GM23338 (cell line): ENCODE data around the gene TMEM132A. TPM values are rescaled to one million over a fixed set of nuclear protein-coding genes. Genes with fewer than 3 reads are reported as not detected.
A peak's percentile ranks its signal among the peaks of the same experiment; 100 is the strongest.

ENCODE experiments used
- ATAC-seq: fragments of 200-7000 bp; cut with Tn5 transposase; 3 replicates; pipeline ENCODE4 v1.9.1; 2020
- DNase-seq: peaks from one replicate; pipeline ENCODE4 v3.0.0-alpha.2; 2015; ENCODE audit warnings: low spot score
- H2AFZ ChIP-seq: fragments of 200-600 bp; sonication (generic); 2 replicates; pipeline ENCODE4 v1.8.0; 2016; ENCODE audit warnings: antibody characterized with exemption, mild to moderate bottlenecking, moderate library complexity
- H3F3A ChIP-seq: fragments of 200-600 bp; sonication (generic); replicated peaks from 2 replicates; pipeline ENCODE4 v1.8.0; 2017; ENCODE audit warnings: antibody characterized with exemption, mixed run types, low read depth
- H3K27ac ChIP-seq: fragments of 200-600 bp; sonication (generic); 2 replicates; pipeline ENCODE4 v1.6.1; 2016; ENCODE audit warnings: low read depth
- H3K27me3 ChIP-seq: fragments of 200-600 bp; sonication (generic); 2 replicates; pipeline ENCODE4 v1.8.0; 2016; ENCODE audit warnings: mild to moderate bottlenecking, mixed run types, moderate library complexity; ENCODE audit not compliant: insufficient read depth
- H3K36me3 ChIP-seq: fragments of 200-600 bp; sonication (generic); 2 replicates; pipeline ENCODE4 v1.8.0; 2016; ENCODE audit warnings: mild to moderate bottlenecking; ENCODE audit not compliant: insufficient read depth
- H3K4me1 ChIP-seq: fragments of 200-600 bp; sonication (generic); 2 replicates; pipeline ENCODE4 v1.8.0; 2016; ENCODE audit warnings: mild to moderate bottlenecking, moderate library complexity; ENCODE audit not compliant: insufficient read depth
- H3K4me2 ChIP-seq: fragments of 200-600 bp; sonication (generic); 2 replicates; pipeline ENCODE4 v1.7.1; 2017; ENCODE audit warnings: mixed run types
- H3K4me3 ChIP-seq: fragments of 200-600 bp; sonication (generic); 2 replicates; pipeline ENCODE4 v1.6.1; 2016; ENCODE audit warnings: mixed run types
- H3K79me2 ChIP-seq: fragments of 200-600 bp; sonication (generic); replicated peaks from 2 replicates; pipeline ENCODE4 v1.8.0; 2017; ENCODE audit warnings: mild to moderate bottlenecking; ENCODE audit not compliant: insufficient read depth
- H3K9me2 ChIP-seq: fragments of 200-600 bp; sonication (generic); 2 replicates; pipeline ENCODE4 v1.8.0; 2017; ENCODE audit not compliant: insufficient read depth
- H4K20me1 ChIP-seq: fragments of 200-600 bp; sonication (generic); replicated peaks from 2 replicates; pipeline ENCODE4 v1.8.0; 2017; ENCODE audit warnings: mild to moderate bottlenecking; ENCODE audit not compliant: insufficient read depth
- H3K27ac Mint-ChIP-seq: 2 replicates; pipeline ENCODE4 v1.8.0; 2020; ENCODE audit warnings: inconsistent platforms, mild to moderate bottlenecking, moderate library complexity, mixed read lengths
- H3K27me3 Mint-ChIP-seq: 3 replicates; pipeline ENCODE4 v1.8.0; 2022; ENCODE audit warnings: low read depth, mild to moderate bottlenecking, moderate library complexity, mixed read lengths, inconsistent platforms; ENCODE audit not compliant: insufficient read depth, poor library complexity
- H3K36me3 Mint-ChIP-seq: 3 replicates; pipeline ENCODE4 v1.8.0; 2021; ENCODE audit warnings: low read depth, mild to moderate bottlenecking, inconsistent platforms, moderate library complexity, mixed read lengths
- H3K4me1 Mint-ChIP-seq: 3 replicates; pipeline ENCODE4 v1.8.0; 2020; ENCODE audit warnings: mild to moderate bottlenecking, inconsistent platforms, mixed read lengths
- H3K4me3 Mint-ChIP-seq: 3 replicates; pipeline ENCODE4 v1.8.0; 2021; ENCODE audit warnings: moderate library complexity, mild to moderate bottlenecking, inconsistent platforms, mixed read lengths
- H3K9me3 Mint-ChIP-seq: 3 replicates; pipeline ENCODE4 v1.8.0; 2020; ENCODE audit warnings: moderate library complexity, mild to moderate bottlenecking, inconsistent platforms, mixed read lengths
- CREB1 ChIP-seq: fragments of 250-450 bp; sonication (Bioruptor Pico); IDR thresholded peaks from 2 replicates; pipeline ENCODE4 v1.5.0; 2020; ENCODE audit warnings: low read depth, mild to moderate bottlenecking, moderate library complexity
- CTCF ChIP-seq, 2 experiments: fragments of 200-600 bp in 1 of 2; sonication (generic) in 1 of 2; conservative IDR thresholded peaks; 2 replicates each; pipeline versions ENCODE4 v1.5.1 to v1.6.1; 2016 to 2017; ENCODE audit warnings: antibody characterized with exemption in 2 of 2, low read depth in 2 of 2, mild to moderate bottlenecking in 2 of 2, moderate library complexity in 1 of 2
- EZH2 ChIP-seq: fragments of 200-600 bp; sonication (generic); IDR thresholded peaks from one replicate; pipeline ENCODE4 v1.8.0; 2017; ENCODE audit warnings: antibody characterized with exemption, mild to moderate bottlenecking, low read depth; ENCODE audit not compliant: unreplicated experiment
- EZH2phosphoT487 ChIP-seq: fragments of 200-600 bp; sonication (generic); IDR thresholded peaks from one replicate; pipeline ENCODE4 v1.8.1; 2018; ENCODE audit warnings: antibody characterized with exemption; ENCODE audit not compliant: unreplicated experiment
- JUNB ChIP-seq: IDR thresholded peaks from one replicate; pipeline ENCODE4 v1.6.1; 2016; ENCODE audit warnings: antibody characterized with exemption; ENCODE audit not compliant: unreplicated experiment
- POLR2AphosphoS5 ChIP-seq: IDR thresholded peaks from 2 replicates; pipeline ENCODE4 v1.6.1; 2016; ENCODE audit warnings: antibody characterized with exemption, low read depth
- STAT1 ChIP-seq: IDR thresholded peaks from one replicate; pipeline ENCODE4 v1.6.1; 2016; ENCODE audit warnings: antibody characterized with exemption; ENCODE audit not compliant: unreplicated experiment
- ZNF114 ChIP-seq: fragments of 250-450 bp; sonication (Bioruptor Pico); IDR thresholded peaks from 2 replicates; pipeline ENCODE4 v1.5.0; 2020; ENCODE audit warnings: mild to moderate bottlenecking, moderate library complexity
- ZNF331 ChIP-seq: fragments of 250-450 bp; sonication (Bioruptor Pico); IDR thresholded peaks from 2 replicates; pipeline ENCODE4 v1.5.0; 2020; ENCODE audit warnings: low read depth, mild to moderate bottlenecking, moderate library complexity
- polyA plus RNA-seq: library from polyadenylated mRNA; unstranded; fragments of >200 nt; fragmentation: Nextera tagmentation; extraction: Ambion mirVana; gene quantifications from 2 replicates; pipeline ENCODE4 v1.2.1, GENCODE V29; 2016
- total RNA-seq: library from RNA; depleted of rRNA; stranded (reverse); fragments of >200 nt; shearing (Covaris generic); gene quantifications from 2 replicates; pipeline ENCODE4 v1.2.3, GENCODE V29; 2014
- TF ChIP-seq, protein P1 (sequence below): fragments of 250-450 bp; sonication (Bioruptor Pico); IDR thresholded peaks from 2 replicates; pipeline ENCODE4 v1.5.0; 2020; ENCODE audit warnings: mild to moderate bottlenecking, moderate library complexity
- TF ChIP-seq, protein P2 (sequence below): IDR thresholded peaks from 2 replicates; pipeline ENCODE4 v1.6.1; 2016; ENCODE audit warnings: antibody characterized with exemption
- TF ChIP-seq, protein P3 (sequence below): IDR thresholded peaks from one replicate; pipeline ENCODE4 v1.6.1; 2018; ENCODE audit warnings: antibody characterized with exemption; ENCODE audit not compliant: unreplicated experiment

Gene TMEM132A
- total and polyA plus RNA-seq, 2 experiments from 2014 or later, result 36.2 to 96.6 TPM

DNA sequence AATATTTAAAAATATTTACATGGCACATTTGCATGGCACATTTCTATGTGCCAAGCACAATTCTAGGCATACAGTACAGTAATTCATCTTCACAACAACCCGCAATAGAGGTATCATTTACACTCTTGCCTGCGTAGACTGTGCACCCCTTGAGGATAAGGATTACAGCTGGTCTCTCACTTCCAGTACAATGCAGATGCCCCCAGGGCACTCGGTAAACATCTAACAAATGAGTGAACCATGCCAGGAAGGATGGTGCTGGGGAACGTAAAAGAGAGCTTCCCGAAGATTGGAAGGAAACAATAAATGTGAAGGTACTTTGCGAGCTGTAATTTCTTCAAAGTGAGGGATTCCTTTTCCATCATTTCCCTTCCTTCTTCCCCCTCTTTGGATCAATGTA is 19.2 kb upstream of the TMEM132A start:
- H3K4me1 Mint-ChIP-seq, result peaks cover 16% of the 10 kb centered on the region
- H3K4me3 Mint-ChIP-seq, result peak overlapping the region; percentile 77
- Histone ChIP-seq H3K27ac (no peak overlapping the region), H3K9me2 (no peaks in the 10 kb centered on the region), H3K27me3 (no peaks in the 10 kb centered on the region), H3K4me2 (peak overlapping the region; percentile 98), H3K36me3 (peaks cover 9% of the 10 kb centered on the region), H3K79me2 (peaks cover 38% of the 10 kb centered on the region), H3K4me1 (peaks cover 12% of the 10 kb centered on the region), H3K4me3 (peak overlapping the region; percentile 86), H2AFZ (no peak overlapping the region), H3F3A (peaks cover 5% of the 10 kb centered on the region; the same call in 1 of the 2 replicates), H4K20me1 (peaks cover 28% of the 10 kb centered on the region)
- peak overlapping the region; percentile 92 for H3K27ac Mint-ChIP-seq
- no peaks in the 10 kb centered on the region for H3K27me3 Mint-ChIP-seq
- DNase-seq (no peak), ATAC-seq (no peak)
- TF ChIP-seq POLR2AphosphoS5 (no peak), EZH2phosphoT487 (no peak), CTCF (conservative IDR thresholded peaks at IDR 0.05; ENCODE audit: low read depth in 2 of 2) (no peak), ZNF331 (no peak), CREB1 (CRISPR knock-in tag) (no peak), EZH2 (no peak), STAT1 (no peak), JUNB (no peak), ZNF114 (no peak)
- TF ChIP-seq, protein P1, sequence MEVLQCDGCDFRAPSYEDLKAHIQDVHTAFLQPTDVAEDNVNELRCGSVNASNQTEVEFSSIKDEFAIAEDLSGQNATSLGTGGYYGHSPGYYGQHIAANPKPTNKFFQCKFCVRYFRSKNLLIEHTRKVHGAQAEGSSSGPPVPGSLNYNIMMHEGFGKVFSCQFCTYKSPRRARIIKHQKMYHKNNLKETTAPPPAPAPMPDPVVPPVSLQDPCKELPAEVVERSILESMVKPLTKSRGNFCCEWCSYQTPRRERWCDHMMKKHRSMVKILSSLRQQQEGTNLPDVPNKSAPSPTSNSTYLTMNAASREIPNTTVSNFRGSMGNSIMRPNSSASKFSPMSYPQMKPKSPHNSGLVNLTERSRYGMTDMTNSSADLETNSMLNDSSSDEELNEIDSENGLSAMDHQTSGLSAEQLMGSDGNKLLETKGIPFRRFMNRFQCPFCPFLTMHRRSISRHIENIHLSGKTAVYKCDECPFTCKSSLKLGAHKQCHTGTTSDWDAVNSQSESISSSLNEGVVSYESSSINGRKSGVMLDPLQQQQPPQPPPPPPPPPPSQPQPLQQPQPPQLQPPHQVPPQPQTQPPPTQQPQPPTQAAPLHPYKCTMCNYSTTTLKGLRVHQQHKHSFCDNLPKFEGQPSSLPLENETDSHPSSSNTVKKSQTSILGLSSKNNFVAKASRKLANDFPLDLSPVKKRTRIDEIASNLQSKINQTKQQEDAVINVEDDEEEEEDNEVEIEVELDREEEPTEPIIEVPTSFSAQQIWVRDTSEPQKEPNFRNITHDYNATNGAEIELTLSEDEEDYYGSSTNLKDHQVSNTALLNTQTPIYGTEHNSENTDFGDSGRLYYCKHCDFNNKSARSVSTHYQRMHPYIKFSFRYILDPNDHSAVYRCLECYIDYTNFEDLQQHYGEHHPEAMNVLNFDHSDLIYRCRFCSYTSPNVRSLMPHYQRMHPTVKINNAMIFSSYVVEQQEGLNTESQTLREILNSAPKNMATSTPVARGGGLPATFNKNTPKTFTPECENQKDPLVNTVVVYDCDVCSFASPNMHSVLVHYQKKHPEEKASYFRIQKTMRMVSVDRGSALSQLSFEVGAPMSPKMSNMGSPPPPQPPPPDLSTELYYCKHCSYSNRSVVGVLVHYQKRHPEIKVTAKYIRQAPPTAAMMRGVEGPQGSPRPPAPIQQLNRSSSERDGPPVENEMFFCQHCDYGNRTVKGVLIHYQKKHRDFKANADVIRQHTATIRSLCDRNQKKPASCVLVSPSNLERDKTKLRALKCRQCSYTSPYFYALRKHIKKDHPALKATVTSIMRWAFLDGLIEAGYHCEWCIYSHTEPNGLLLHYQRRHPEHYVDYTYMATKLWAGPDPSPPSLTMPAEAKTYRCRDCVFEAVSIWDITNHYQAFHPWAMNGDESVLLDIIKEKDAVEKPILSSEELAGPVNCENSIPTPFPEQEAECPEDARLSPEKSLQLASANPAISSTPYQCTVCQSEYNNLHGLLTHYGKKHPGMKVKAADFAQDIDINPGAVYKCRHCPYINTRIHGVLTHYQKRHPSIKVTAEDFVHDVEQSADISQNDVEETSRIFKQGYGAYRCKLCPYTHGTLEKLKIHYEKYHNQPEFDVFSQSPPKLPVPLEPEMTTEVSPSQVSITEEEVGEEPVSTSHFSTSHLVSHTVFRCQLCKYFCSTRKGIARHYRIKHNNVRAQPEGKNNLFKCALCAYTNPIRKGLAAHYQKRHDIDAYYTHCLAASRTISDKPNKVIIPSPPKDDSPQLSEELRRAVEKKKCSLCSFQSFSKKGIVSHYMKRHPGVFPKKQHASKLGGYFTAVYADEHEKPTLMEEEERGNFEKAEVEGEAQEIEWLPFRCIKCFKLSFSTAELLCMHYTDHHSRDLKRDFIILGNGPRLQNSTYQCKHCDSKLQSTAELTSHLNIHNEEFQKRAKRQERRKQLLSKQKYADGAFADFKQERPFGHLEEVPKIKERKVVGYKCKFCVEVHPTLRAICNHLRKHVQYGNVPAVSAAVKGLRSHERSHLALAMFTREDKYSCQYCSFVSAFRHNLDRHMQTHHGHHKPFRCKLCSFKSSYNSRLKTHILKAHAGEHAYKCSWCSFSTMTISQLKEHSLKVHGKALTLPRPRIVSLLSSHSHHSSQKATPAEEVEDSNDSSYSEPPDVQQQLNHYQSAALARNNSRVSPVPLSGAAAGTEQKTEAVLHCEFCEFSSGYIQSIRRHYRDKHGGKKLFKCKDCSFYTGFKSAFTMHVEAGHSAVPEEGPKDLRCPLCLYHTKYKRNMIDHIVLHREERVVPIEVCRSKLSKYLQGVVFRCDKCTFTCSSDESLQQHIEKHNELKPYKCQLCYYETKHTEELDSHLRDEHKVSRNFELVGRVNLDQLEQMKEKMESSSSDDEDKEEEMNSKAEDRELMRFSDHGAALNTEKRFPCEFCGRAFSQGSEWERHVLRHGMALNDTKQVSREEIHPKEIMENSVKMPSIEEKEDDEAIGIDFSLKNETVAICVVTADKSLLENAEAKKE (CRISPR knock-in tag), result no peak
- TF ChIP-seq, protein P2, sequence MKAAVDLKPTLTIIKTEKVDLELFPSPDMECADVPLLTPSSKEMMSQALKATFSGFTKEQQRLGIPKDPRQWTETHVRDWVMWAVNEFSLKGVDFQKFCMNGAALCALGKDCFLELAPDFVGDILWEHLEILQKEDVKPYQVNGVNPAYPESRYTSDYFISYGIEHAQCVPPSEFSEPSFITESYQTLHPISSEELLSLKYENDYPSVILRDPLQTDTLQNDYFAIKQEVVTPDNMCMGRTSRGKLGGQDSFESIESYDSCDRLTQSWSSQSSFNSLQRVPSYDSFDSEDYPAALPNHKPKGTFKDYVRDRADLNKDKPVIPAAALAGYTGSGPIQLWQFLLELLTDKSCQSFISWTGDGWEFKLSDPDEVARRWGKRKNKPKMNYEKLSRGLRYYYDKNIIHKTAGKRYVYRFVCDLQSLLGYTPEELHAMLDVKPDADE, result no peak
- TF ChIP-seq, protein P3, sequence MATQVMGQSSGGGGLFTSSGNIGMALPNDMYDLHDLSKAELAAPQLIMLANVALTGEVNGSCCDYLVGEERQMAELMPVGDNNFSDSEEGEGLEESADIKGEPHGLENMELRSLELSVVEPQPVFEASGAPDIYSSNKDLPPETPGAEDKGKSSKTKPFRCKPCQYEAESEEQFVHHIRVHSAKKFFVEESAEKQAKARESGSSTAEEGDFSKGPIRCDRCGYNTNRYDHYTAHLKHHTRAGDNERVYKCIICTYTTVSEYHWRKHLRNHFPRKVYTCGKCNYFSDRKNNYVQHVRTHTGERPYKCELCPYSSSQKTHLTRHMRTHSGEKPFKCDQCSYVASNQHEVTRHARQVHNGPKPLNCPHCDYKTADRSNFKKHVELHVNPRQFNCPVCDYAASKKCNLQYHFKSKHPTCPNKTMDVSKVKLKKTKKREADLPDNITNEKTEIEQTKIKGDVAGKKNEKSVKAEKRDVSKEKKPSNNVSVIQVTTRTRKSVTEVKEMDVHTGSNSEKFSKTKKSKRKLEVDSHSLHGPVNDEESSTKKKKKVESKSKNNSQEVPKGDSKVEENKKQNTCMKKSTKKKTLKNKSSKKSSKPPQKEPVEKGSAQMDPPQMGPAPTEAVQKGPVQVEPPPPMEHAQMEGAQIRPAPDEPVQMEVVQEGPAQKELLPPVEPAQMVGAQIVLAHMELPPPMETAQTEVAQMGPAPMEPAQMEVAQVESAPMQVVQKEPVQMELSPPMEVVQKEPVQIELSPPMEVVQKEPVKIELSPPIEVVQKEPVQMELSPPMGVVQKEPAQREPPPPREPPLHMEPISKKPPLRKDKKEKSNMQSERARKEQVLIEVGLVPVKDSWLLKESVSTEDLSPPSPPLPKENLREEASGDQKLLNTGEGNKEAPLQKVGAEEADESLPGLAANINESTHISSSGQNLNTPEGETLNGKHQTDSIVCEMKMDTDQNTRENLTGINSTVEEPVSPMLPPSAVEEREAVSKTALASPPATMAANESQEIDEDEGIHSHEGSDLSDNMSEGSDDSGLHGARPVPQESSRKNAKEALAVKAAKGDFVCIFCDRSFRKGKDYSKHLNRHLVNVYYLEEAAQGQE, result no peak
- peaks cover 37% of the 10 kb centered on the region for H3K36me3 Mint-ChIP-seq
- no peaks in the 10 kb centered on the region for H3K9me3 Mint-ChIP-seq
